GM18873 (cell line): ENCODE results near the gene PSMC6.

Source experiments
- ATAC-seq: cut with Tn5 transposase; IDR thresholded peaks from one replicate; pipeline ENCODE4 v1.9.1; 2021; ENCODE audit warnings: mild to moderate bottlenecking, moderate library complexity, moderate number of reproducible peaks; ENCODE audit not compliant: unreplicated experiment, low FRiP score

The PSMC6 gene

GRCh38 chr14:52776816-52777215 is 69.8 kb downstream of the PSMC6 start:
- ATAC-seq: no peak
